HG02943 (cell line): ENCODE measurements around the gene HRH4.
A peak's percentile ranks its signal among the peaks of the same experiment; 100 is the strongest.

Experiments
- ATAC-seq: cut with Tn5 transposase; IDR thresholded peaks from one replicate; pipeline ENCODE4 v1.9.1; 2021; ENCODE audit warnings: mild to moderate bottlenecking, low read depth, moderate library complexity; ENCODE audit not compliant: unreplicated experiment

The HRH4 gene

GRCh38 chr18:24462838-24463775 lies 2.7 kb downstream of the HRH4 start:
- no peak for ATAC-seq

DNA sequence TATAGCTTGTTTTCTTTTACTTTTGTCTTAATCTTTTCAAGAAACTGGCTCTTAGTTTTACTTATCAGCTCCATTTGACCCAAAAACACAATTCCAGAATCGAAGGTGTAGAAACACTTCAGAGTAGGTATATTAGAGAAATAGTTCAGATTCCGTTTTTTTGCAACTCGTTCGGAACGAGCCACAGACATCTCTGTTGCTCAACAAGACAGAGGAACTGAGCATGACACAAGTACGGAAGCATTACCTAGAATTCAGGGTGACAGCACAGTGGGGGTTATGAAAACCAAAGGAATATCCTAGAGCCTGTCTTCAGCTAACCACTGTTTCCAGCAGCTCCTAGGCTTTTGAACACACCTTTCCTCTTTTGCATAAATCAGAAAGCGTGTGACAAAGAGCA lies 5.0 kb downstream of the HRH4 start:
- ATAC-seq = no peak

DNA sequence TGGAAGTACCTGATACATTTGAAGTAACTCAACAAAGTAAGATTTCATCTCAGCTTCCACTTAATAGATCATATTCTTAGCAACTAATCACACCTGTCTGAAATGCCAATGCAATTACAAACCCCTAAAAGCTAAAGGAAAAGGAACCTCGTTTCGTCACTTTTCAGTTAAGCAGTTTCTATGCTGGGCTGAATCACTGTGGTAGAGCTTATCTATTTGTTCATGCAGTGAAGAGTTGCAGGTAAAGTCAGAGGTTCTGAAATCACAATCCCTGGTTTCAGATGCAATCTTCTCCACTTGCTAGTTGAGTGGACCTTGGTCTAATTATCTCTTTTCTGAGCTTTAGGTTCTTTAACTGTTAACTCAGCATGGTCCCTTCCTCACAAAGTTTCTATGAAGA lies 6.3 kb downstream of the HRH4 start:
- ATAC-seq = no peak

GRCh38 chr18:24470022-24470618 lies 9.7 kb downstream of the HRH4 start:
- ATAC-seq = no peak

DNA sequence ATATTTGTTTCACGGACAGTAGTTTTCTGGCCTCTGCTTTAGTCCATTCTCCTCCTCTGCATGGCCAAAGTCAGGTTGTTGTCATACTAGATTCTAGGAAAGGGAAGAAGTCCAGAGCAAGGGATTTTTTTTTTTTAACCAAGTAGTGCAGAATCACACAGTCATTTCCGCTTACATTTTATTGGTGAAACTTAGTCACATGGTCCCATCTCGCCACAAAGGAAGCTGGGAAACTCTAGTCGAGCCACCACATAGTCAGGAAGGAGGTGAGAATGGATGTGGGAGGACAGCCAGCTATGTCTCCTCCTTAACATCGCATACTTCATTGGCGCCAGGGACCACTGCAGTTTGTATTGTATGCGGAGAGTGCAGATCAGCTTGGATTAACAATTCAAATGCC lies 10.4 kb downstream of the HRH4 start:
- ATAC-seq = no peak

- ATAC-seq = no peak
Observed at GRCh38 chr18:24472591-24472990, 12.2 kb downstream of the HRH4 start.

GRCh38 chr18:24474406-24474805 lies 14.0 kb downstream of the HRH4 start:
- ATAC-seq = no peak

- ATAC-seq = no peak
Observed at GRCh38 chr18:24475926-24476589, 15.6 kb downstream of the HRH4 start.

GRCh38 chr18:24479371-24479770 lies 18.9 kb downstream of the HRH4 start:
- ATAC-seq = no peak

DNA sequence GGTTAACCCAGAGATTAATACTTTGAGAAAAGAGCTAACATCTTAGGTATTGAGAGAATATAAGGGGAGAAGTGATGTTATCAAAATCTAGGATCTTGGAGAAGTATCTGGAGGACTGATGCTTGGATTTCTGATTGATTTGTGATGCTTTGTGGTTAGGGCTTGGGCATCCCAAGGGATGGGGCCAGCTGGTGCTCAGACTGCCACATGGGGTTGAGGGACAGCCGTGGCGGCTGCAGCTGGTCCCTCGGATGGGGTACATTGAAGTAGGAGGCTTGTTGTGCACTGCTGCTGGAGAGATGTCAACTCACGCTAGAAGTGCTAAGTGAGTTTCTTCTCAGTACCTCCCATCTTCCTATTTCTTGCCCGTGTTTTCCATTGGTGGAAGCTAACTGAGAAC lies 22.4 kb downstream of the HRH4 start:
- no peak for ATAC-seq

DNA sequence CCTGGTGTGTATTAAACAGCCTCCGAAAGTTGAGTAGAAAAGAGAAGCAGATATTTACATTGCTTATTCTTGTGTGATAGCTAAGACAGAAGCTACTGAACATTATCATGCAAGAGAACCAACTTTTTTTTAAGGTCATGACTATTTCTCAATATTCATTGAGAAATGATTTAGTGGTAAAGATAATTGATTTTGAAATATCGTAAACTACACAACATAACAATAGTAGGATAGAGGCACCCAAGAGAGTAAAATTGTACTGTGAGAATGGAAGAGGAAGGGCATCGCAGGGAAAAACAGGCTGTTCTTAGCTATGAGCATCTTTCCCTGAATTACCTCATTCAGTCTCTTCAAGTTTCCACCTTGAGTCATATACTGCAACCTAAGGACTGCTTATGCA lies 25.2 kb downstream of the HRH4 start:
- ATAC-seq = no peak

DNA sequence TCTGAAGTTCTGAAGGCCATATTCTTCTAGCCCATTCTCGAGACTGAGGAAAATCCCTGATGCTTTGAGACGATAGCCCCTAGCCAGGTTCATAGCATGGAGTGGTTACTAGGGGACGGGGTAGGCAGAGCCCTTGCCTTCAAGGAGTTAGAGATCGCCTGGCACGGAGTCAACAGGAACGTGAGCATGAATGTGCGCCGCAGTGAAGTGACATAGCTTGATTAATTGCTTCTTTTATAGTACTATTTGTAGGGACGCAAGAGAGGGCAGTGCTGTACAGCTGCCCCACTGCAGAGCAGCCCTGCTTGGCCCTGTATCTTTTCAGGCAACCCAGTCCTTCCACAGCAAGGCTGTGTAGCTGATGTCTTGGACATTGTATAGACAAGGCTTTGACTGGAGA lies 26.2 kb downstream of the HRH4 start:
- no peak for ATAC-seq

GRCh38 chr18:24488824-24489493 lies 28.5 kb downstream of the HRH4 start:
- ATAC-seq = no peak

- no peak for ATAC-seq
Observed at GRCh38 chr18:24490539-24490938, 30.1 kb downstream of the HRH4 start.

GRCh38 chr18:24491927-24492834 lies 31.7 kb downstream of the HRH4 start:
- peak; percentile 81 for ATAC-seq

DNA sequence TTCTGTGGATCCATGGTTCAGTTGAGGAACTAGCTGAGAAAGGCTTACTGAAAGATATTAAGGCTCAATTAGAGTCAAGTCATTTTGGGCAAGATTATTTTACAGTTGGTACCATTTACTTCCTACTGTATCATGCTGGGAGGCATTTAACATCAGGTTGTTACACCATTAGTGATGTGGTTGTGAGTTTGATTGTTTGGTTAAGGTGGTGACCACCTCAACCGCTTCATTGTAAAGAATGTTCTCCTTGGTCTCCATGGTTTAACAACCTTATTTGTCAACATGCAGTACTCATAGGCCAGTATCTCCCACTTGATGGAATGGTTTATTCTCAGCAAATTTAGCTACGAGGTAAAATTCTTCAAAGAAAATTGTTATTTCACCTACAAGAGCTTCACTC lies 34.1 kb downstream of the HRH4 start:
- ATAC-seq = no peak

GRCh38 chr18:24497031-24497754 lies 36.8 kb downstream of the HRH4 start:
- no peak for ATAC-seq

DNA sequence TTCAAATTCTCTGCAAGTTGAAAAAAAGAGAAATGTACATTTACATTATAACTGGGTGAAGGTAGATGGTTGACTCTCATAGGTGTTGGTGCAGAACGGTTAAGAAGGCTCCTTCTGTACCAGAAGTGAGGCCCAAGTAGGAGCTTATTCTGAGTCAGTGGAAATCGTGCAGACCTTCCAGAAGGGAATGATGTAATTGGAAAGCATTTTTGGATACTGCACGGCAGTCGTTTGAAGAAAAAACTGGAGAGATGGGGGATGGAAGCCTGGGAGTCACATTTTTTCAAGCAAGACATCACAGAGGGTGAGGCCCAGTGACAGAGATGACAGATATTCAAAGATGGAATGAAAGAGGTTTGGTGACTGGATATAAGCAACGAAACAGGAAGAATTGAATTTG lies 39.4 kb downstream of the HRH4 start:
- ATAC-seq = no peak

DNA sequence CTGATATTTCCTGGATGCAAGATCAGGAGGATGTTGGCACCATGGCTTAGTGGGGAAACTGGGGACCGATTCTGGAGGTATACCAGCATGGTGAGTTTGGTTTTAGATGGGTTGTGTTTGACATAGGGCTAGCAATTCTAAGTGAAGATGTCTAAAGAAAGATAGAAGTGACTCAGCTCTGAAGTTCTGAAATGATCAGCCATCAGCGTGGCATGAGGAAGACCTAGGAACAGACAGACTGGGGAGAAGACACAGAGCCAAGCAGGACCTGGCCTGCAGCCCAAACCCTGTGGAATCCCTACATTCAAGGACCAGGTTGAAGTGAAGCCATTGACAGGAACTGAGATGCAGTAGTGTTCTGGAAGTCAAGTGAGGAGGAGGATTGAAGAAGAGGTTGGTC lies 39.8 kb downstream of the HRH4 start:
- ATAC-seq = no peak
